Neural progenitor cell (in vitro differentiated cells): ENCODE data around the gene SPATA13. TPM values are rescaled to one million over a fixed set of nuclear protein-coding genes. Genes with fewer than 3 reads are reported as not detected.

ENCODE experiments used
- DNase-seq: peaks from one replicate; pipeline ENCODE4 v3.0.0-alpha.2; 2016; ENCODE audit warnings: low spot score
- H2AFZ ChIP-seq: fragments of 200-600 bp; sonication (generic); replicated peaks from 2 replicates; pipeline ENCODE4 v1.6.1; 2016; ENCODE audit warnings: antibody characterized with exemption
- H3F3A ChIP-seq: fragments of 200-600 bp; sonication (generic); 2 replicates; pipeline ENCODE4 v1.6.1; 2016; ENCODE audit warnings: antibody characterized with exemption, low read depth
- H3K27ac ChIP-seq: fragments of 200-600 bp; sonication (generic); 2 replicates; pipeline ENCODE4 v1.5.1; 2016; ENCODE audit warnings: mild to moderate bottlenecking
- H3K27me3 ChIP-seq: fragments of 200-600 bp; sonication (generic); 2 replicates; pipeline ENCODE4 v1.6.1; 2016; ENCODE audit warnings: mild to moderate bottlenecking, moderate library complexity
- H3K36me3 ChIP-seq: fragments of 200-600 bp; sonication (generic); 2 replicates; pipeline ENCODE4 v1.5.1; 2016
- H3K4me1 ChIP-seq: fragments of 200-600 bp; sonication (generic); 2 replicates; pipeline ENCODE4 v1.6.1; 2016; ENCODE audit warnings: mixed run types
- H3K4me2 ChIP-seq: fragments of 200-600 bp; sonication (generic); 2 replicates; pipeline ENCODE4 v1.6.1; 2016
- H3K4me3 ChIP-seq: fragments of 200-600 bp; sonication (generic); 2 replicates; pipeline ENCODE4 v1.5.1; 2016
- H3K79me2 ChIP-seq: fragments of 200-600 bp; sonication (generic); 2 replicates; pipeline ENCODE4 v1.6.1; 2016; ENCODE audit warnings: low read depth
- H3K9ac ChIP-seq: fragments of 200-600 bp; sonication (generic); 2 replicates; pipeline ENCODE4 v1.6.1; 2016
- H3K9me3 ChIP-seq: fragments of 200-600 bp; sonication (generic); 2 replicates; pipeline ENCODE4 v1.5.1; 2016; ENCODE audit warnings: low read depth
- H4K20me1 ChIP-seq: fragments of 200-600 bp; sonication (generic); 2 replicates; pipeline ENCODE4 v1.6.1; 2016; ENCODE audit warnings: low read depth
- H3K27ac Mint-ChIP-seq: 3 replicates; pipeline ENCODE4 v1.8.0; 2021; ENCODE audit warnings: mixed read lengths
- H3K27me3 Mint-ChIP-seq: 2 replicates; pipeline ENCODE4 v1.8.0; 2022; ENCODE audit warnings: low read depth, mild to moderate bottlenecking, inconsistent platforms, moderate library complexity, mixed read lengths; ENCODE audit not compliant: insufficient read depth
- H3K36me3 Mint-ChIP-seq: 3 replicates; pipeline ENCODE4 v1.8.0; 2021; ENCODE audit warnings: mixed read lengths
- H3K4me1 Mint-ChIP-seq: 3 replicates; pipeline ENCODE4 v1.8.0; 2021; ENCODE audit warnings: mixed read lengths
- H3K4me3 Mint-ChIP-seq: 3 replicates; pipeline ENCODE4 v1.8.0; 2021; ENCODE audit warnings: mild to moderate bottlenecking, moderate library complexity, mixed read lengths
- H3K9me3 Mint-ChIP-seq: 3 replicates; pipeline ENCODE4 v1.8.0; 2020; ENCODE audit warnings: mixed read lengths
- EZH2 ChIP-seq: fragments of 200-600 bp; sonication (generic); IDR thresholded peaks from 2 replicates; pipeline ENCODE4 v1.6.1; 2017; ENCODE audit warnings: antibody characterized with exemption, mild to moderate bottlenecking, moderate library complexity
- EZH2phosphoT487 ChIP-seq: fragments of 200-600 bp; sonication (generic); IDR thresholded peaks from 2 replicates; pipeline ENCODE4 v1.6.1; 2017; ENCODE audit warnings: antibody characterized with exemption
- total RNA-seq: library from RNA; depleted of rRNA; stranded (reverse); fragments of >200 nt; gene quantifications from 2 replicates; pipeline ENCODE4 v1.2.3, GENCODE V29; 2015; ENCODE audit warnings: low replicate concordance
- TF ChIP-seq, protein P1 (sequence below): fragments of 200-600 bp; sonication (generic); IDR thresholded peaks from 2 replicates; pipeline ENCODE4 v1.5.1; 2017; ENCODE audit warnings: antibody characterized with exemption, mild to moderate bottlenecking

SPATA13 gene
- total RNA-seq, 1 donor from 2014 or later, result 15.9 TPM

DNA sequence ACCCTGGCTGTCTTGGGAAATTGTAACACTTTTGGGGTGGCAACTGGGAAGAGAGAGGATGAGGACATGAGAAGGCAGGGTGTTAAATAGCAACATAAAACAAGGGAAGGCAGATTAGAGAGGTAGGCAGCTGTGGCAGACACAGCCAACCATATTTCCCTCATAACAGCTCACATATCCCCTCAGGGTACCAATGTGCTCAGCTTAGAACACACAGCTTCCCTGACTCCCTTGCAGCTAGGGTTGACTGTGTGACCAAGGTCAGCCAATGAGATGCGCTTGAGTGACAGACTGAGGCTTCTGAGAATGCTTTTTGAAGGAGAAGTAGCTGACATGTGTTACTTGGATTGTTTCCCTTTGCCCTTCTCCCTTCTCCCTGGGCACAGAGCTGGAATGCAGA is 28.8 kb upstream of the SPATA13 start:
- peaks cover 40% of the 10 kb centered on the region for H3K4me1 Mint-ChIP-seq
- peaks cover 9% of the 10 kb centered on the region for H3K27me3 Mint-ChIP-seq

DNA sequence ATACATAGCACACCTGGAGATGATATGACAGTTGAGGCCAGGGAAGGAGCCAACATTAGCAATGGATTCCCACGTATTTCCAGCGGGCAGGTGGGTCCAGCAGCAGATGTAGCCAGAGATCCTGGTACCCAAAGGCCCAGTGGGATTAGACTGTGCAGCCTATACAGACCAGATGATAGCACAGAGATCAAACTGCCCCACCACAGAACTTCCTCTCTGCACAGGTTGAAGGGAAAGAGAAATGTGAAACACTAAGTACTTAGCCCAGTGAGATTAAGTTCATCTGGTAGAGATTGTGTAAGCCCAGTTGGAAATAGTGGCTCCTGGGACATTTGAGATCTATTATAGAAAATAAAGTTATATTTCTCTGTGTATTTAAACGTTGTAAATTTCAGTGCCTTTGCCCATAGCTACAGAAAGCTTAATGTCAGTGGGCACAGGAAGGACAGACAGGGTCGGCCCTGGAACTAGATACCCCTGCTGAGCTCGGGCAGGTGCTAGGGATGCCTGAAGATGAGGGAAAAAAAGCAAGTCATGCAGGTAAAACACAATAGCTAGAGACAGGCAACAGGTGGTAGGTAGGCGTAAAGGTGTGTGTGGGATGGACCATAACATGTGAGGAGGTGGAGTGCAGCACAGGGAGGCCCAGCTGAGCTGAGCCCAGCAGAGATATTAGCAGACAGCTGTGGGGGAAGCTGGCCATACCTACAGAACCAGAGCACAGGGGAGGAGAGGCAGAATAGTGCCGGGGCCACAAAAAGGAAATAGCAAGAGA is 27.3 kb upstream of the SPATA13 start:
- H3K9me3 ChIP-seq, result peaks cover 5% of the 10 kb centered on the region
- no peaks in the 10 kb centered on the region for H4K20me1 ChIP-seq
- H3K9ac ChIP-seq, result no peak overlapping the region
- no peaks in the 10 kb centered on the region for H3K27me3 ChIP-seq
- H3K4me1 ChIP-seq, result no peaks in the 10 kb centered on the region
- H3K36me3 ChIP-seq, result no peaks in the 10 kb centered on the region
- H3K27me3 Mint-ChIP-seq, result peaks cover 10% of the 10 kb centered on the region
- H3K4me3 ChIP-seq, result no peak overlapping the region
- no peaks in the 10 kb centered on the region for H3K79me2 ChIP-seq
- DNase-seq, result no peak
- no peak overlapping the region for H2AFZ ChIP-seq
- no peak overlapping the region for H3K27ac Mint-ChIP-seq
- peaks cover 33% of the 10 kb centered on the region for H3K4me1 Mint-ChIP-seq
- H3K4me3 Mint-ChIP-seq, result no peak overlapping the region
- TF ChIP-seq EZH2, result no peak
- no peak for TF ChIP-seq EZH2phosphoT487
- TF ChIP-seq, protein P1, sequence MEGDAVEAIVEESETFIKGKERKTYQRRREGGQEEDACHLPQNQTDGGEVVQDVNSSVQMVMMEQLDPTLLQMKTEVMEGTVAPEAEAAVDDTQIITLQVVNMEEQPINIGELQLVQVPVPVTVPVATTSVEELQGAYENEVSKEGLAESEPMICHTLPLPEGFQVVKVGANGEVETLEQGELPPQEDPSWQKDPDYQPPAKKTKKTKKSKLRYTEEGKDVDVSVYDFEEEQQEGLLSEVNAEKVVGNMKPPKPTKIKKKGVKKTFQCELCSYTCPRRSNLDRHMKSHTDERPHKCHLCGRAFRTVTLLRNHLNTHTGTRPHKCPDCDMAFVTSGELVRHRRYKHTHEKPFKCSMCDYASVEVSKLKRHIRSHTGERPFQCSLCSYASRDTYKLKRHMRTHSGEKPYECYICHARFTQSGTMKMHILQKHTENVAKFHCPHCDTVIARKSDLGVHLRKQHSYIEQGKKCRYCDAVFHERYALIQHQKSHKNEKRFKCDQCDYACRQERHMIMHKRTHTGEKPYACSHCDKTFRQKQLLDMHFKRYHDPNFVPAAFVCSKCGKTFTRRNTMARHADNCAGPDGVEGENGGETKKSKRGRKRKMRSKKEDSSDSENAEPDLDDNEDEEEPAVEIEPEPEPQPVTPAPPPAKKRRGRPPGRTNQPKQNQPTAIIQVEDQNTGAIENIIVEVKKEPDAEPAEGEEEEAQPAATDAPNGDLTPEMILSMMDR, result no peak
- no peak overlapping the region for H3K4me2 ChIP-seq
- H3K27ac ChIP-seq, result no peak overlapping the region
- peaks cover 14% of the 10 kb centered on the region for H3K9me3 Mint-ChIP-seq
- H3F3A ChIP-seq, result no peaks in the 10 kb centered on the region
- peaks cover 11% of the 10 kb centered on the region for H3K36me3 Mint-ChIP-seq

More for the DNA sequence above, 28.8 kb upstream of the SPATA13 start:
- Mint-ChIP-seq H3K9me3 (peaks cover 14% of the 10 kb centered on the region), H3K27ac (no peak overlapping the region), H3K4me3 (no peak overlapping the region), H3K36me3 (peaks cover 11% of the 10 kb centered on the region)
- Histone ChIP-seq H2AFZ (no peak overlapping the region), H3K27me3 (no peaks in the 10 kb centered on the region), H3K4me1 (no peaks in the 10 kb centered on the region), H3K4me2 (no peak overlapping the region), H3K79me2 (no peaks in the 10 kb centered on the region), H3K9ac (no peak overlapping the region), H3F3A (no peaks in the 10 kb centered on the region), H3K9me3 (peaks cover 5% of the 10 kb centered on the region), H3K36me3 (no peaks in the 10 kb centered on the region), H4K20me1 (no peaks in the 10 kb centered on the region), H3K4me3 (no peak overlapping the region), H3K27ac (no peak overlapping the region)
- TF ChIP-seq EZH2phosphoT487 (no peak), EZH2 (no peak)
- TF ChIP-seq, protein P1, result no peak
- no peak for DNase-seq

DNA sequence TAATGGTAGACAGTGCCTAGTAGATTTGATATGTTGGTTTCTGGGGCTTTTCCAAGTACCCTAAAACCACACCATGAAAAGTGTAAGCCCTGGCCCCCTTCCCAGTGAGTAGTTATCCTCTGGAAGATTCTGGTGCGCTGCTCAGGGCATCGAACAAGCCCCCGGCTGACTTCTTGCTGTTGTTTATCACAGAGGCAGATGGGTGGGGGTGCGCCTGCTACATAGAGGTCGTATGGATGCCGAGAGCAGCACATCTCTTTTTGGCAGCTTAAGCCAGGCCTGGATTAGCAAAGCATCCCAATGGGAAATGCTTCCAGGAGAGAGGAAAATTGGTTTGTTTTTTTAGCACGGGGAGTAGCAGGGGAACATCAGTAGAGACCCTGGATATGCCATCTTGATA is 26.3 kb upstream of the SPATA13 start:
- no peak overlapping the region for H3K4me3 Mint-ChIP-seq
- H3K36me3 Mint-ChIP-seq, result peaks cover 11% of the 10 kb centered on the region
- peaks cover 16% of the 10 kb centered on the region for H3K9me3 Mint-ChIP-seq
- Histone ChIP-seq H3K4me3 (no peak overlapping the region), H3K4me1 (no peaks in the 10 kb centered on the region), H3K9me3 (peaks cover 5% of the 10 kb centered on the region), H2AFZ (no peak overlapping the region), H3F3A (no peaks in the 10 kb centered on the region), H3K27ac (no peak overlapping the region), H3K27me3 (no peaks in the 10 kb centered on the region), H3K36me3 (no peaks in the 10 kb centered on the region), H4K20me1 (no peaks in the 10 kb centered on the region), H3K9ac (no peak overlapping the region), H3K4me2 (no peak overlapping the region), H3K79me2 (no peaks in the 10 kb centered on the region)
- no peak for DNase-seq
- TF ChIP-seq EZH2phosphoT487 (no peak), EZH2 (no peak)
- TF ChIP-seq, protein P1, result no peak
- peaks cover 37% of the 10 kb centered on the region for H3K4me1 Mint-ChIP-seq
- no peak overlapping the region for H3K27ac Mint-ChIP-seq
- H3K27me3 Mint-ChIP-seq, result peaks cover 10% of the 10 kb centered on the region
